Smooth muscle cell (in vitro differentiated cells): Measurements from ENCODE around the gene RAP1GAP. TPM values are rescaled to one million over a fixed set of nuclear protein-coding genes. Genes with fewer than 3 reads are reported as not detected.

Source experiments
- DNase-seq: peaks from one replicate; lab custom pipeline; 2025; ENCODE audit not compliant: unreplicated experiment; lab: John Stamatoyannopoulos, UW
- H2AFZ ChIP-seq: fragments of 200-600 bp; sonication (generic); 2 replicates; pipeline ENCODE4 v1.6.0; 2016; ENCODE audit warnings: antibody characterized with exemption, low read depth, mild to moderate bottlenecking
- H3F3A ChIP-seq: fragments of 200-600 bp; sonication (generic); 2 replicates; pipeline ENCODE4 v1.6.0; 2017; ENCODE audit warnings: antibody characterized with exemption, low read depth
- H3K27ac ChIP-seq: fragments of 200-600 bp; sonication (generic); 2 replicates; pipeline ENCODE4 v1.5.1; 2016; ENCODE audit warnings: low read depth, mild to moderate bottlenecking
- H3K27me3 ChIP-seq: fragments of 200-600 bp; sonication (generic); 2 replicates; pipeline ENCODE4 v1.6.1; 2016; ENCODE audit warnings: low read depth, mild to moderate bottlenecking
- H3K36me3 ChIP-seq: fragments of 200-600 bp; sonication (generic); 2 replicates; pipeline ENCODE4 v1.5.1; 2016; ENCODE audit warnings: low read depth
- H3K4me1 ChIP-seq: fragments of 200-600 bp; sonication (generic); 2 replicates; pipeline ENCODE4 v1.5.1; 2016; ENCODE audit warnings: low read depth
- H3K4me2 ChIP-seq: fragments of 200-600 bp; sonication (generic); 2 replicates; pipeline ENCODE4 v1.6.0; 2016; ENCODE audit warnings: mild to moderate bottlenecking
- H3K4me3 ChIP-seq: fragments of 200-600 bp; sonication (generic); 2 replicates; pipeline ENCODE4 v1.5.1; 2016; ENCODE audit warnings: mild to moderate bottlenecking
- H3K79me2 ChIP-seq: fragments of 200-600 bp; sonication (generic); 2 replicates; pipeline ENCODE4 v1.6.0; 2016; ENCODE audit warnings: low read depth, mild to moderate bottlenecking
- H3K9ac ChIP-seq: fragments of 200-600 bp; sonication (generic); 2 replicates; pipeline ENCODE4 v1.6.0; 2016; ENCODE audit warnings: low read depth
- H3K9me3 ChIP-seq: fragments of 200-600 bp; sonication (generic); replicated peaks from 2 replicates; pipeline ENCODE4 v1.5.1; 2016; ENCODE audit warnings: low read depth
- H4K20me1 ChIP-seq: fragments of 200-600 bp; sonication (generic); 2 replicates; pipeline ENCODE4 v1.6.0; 2016; ENCODE audit warnings: low read depth
- CTCF ChIP-seq: fragments of 200-600 bp; sonication (generic); IDR thresholded peaks from 2 replicates; pipeline ENCODE4 v1.5.1; 2017; ENCODE audit warnings: borderline replicate concordance, mild to moderate bottlenecking, antibody characterized with exemption; ENCODE audit not compliant: insufficient read depth, poor library complexity, severe bottlenecking
- WGBS: methylation state at CpG from one replicate; pipeline ENCODE4 v1.1.7; 2016; ENCODE audit warnings: low lambda C conversion rate; 5-methylcytosine and 5-hydroxymethylcytosine counted together
- polyA plus RNA-seq: library from polyadenylated mRNA; unstranded; fragments of >200 nt; fragmentation: Nextera tagmentation; extraction: Ambion mirVana; gene quantifications from 2 replicates; pipeline ENCODE4 v1.2.1, GENCODE V29; 2016
- total RNA-seq: library from RNA; depleted of rRNA; stranded (reverse); fragments of >200 nt; gene quantifications from 2 replicates; pipeline ENCODE4 v1.2.3, GENCODE V29; 2014

The RAP1GAP gene
- total and polyA plus RNA-seq, 2 experiments from 2014 or later, result 0.99 to 4.1 TPM

GRCh38 chr1:21653744-21654100 lies 15.4 kb downstream of the RAP1GAP start:
- H3K27me3 ChIP-seq, result peaks cover 14% of the 10 kb centered on the region
- no peaks in the 10 kb centered on the region for H3F3A ChIP-seq
- no peak overlapping the region for H3K4me2 ChIP-seq
- no peak for TF ChIP-seq CTCF
- no peak overlapping the region for H2AFZ ChIP-seq
- WGBS, result 89% methylated on average over 6 of the region's 6 CpGs
- H3K9ac ChIP-seq, result no peak overlapping the region
- H3K79me2 ChIP-seq, result no peaks in the 10 kb centered on the region
- no peak for DNase-seq
- no peaks in the 10 kb centered on the region for H3K9me3 ChIP-seq
- no peaks in the 10 kb centered on the region for H3K36me3 ChIP-seq
- no peak overlapping the region for H3K27ac ChIP-seq
- H3K4me3 ChIP-seq, result no peak overlapping the region
- no peaks in the 10 kb centered on the region for H3K4me1 ChIP-seq
- no peaks in the 10 kb centered on the region for H4K20me1 ChIP-seq

GRCh38 chr1:21652937-21653743 lies 16.0 kb downstream of the RAP1GAP start:
- WGBS, result 82% methylated on average over 10 of the region's 10 CpGs
- H3K36me3 ChIP-seq, result no peaks in the 10 kb centered on the region
- H3F3A ChIP-seq, result no peaks in the 10 kb centered on the region
- no peaks in the 10 kb centered on the region for H3K9me3 ChIP-seq
- H2AFZ ChIP-seq, result no peak overlapping the region
- H3K9ac ChIP-seq, result no peak overlapping the region
- H3K27me3 ChIP-seq, result peaks cover 14% of the 10 kb centered on the region
- no peaks in the 10 kb centered on the region for H4K20me1 ChIP-seq
- no peaks in the 10 kb centered on the region for H3K4me1 ChIP-seq
- H3K4me3 ChIP-seq, result no peak overlapping the region
- H3K4me2 ChIP-seq, result no peak overlapping the region
- no peak overlapping the region for H3K27ac ChIP-seq
- no peak for DNase-seq
- TF ChIP-seq CTCF, result no peak
- H3K79me2 ChIP-seq, result no peaks in the 10 kb centered on the region

GRCh38 chr1:21652101-21652936 lies 16.8 kb downstream of the RAP1GAP start:
- H3K4me3 ChIP-seq, result peak overlapping the region; percentile 21
- no peaks in the 10 kb centered on the region for H3K4me1 ChIP-seq
- no peak overlapping the region for H3K27ac ChIP-seq
- no peak overlapping the region for H3K9ac ChIP-seq
- WGBS, result 36% methylated on average over 24 of the region's 39 CpGs
- no peaks in the 10 kb centered on the region for H3K79me2 ChIP-seq
- H3K27me3 ChIP-seq, result peaks cover 14% of the 10 kb centered on the region
- no peak overlapping the region for H2AFZ ChIP-seq
- DNase-seq, result no peak
- no peaks in the 10 kb centered on the region for H3K36me3 ChIP-seq
- no peaks in the 10 kb centered on the region for H4K20me1 ChIP-seq
- no peak for TF ChIP-seq CTCF
- peak overlapping the region; percentile 84 for H3K4me2 ChIP-seq
- H3F3A ChIP-seq, result no peaks in the 10 kb centered on the region
- H3K9me3 ChIP-seq, result no peaks in the 10 kb centered on the region
